Fibroblast of skin of right quadriceps (primary cell): ENCODE data around the gene COL27A1.

Source experiments
- DNase-seq: peaks from one replicate; pipeline ENCODE4 v3.0.0-alpha.2; 2013

COL27A1 gene

GRCh38 chr9:114249424-114250234, 94.3 kb downstream of the COL27A1 start:
- DNase-seq = no peak

GRCh38 chr9:114250235-114250568, 94.9 kb downstream of the COL27A1 start:
- DNase-seq = peak; percentile 94

- DNase-seq = no peak
Observed at GRCh38 chr9:114250648-114251047, 95.3 kb downstream of the COL27A1 start.

DNA sequence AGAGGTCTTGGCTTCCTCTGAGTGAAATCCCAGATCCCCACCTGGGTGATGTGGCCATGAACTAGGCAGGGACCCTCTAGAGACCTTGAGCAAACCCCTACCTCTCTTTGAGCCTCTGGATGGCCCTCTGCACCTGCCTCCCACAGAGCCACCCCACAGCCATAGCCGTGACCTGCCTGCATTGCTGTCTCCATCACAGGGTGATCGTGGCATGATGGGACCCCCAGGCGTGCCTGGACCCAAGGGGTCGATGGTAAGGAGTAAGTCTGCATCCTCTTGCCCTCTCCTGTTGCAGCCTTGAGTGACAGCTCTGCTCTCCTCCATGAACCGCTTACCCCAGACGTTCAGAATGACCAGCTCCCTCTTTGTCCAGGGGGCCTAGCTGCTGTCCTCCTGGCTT, 97.1 kb downstream of the COL27A1 start:
- DNase-seq = no peak

DNA sequence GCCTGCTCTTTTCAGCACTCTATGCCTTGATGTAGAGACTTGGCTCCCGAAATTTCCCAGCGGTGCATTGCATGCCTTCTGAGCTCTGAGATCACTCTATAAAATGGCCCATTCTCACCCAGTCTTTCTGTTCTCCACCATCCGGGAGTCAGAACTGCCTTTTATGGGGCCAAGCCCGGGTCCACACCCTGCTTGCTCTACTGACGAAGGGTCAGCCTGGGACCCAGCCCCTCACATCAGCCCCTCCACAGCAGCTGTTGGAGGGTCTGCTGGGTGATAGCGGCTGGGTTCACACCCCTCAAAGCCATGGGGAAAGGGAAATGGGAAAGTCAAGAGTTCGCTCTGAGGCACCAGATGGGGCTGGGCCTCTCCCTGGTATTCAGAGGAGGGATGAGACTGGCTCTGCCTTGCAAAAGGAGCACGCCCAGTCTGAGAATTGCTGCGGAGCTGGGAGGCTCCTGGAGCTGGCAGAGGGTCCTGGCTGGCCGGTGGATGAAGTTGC, 101.5 kb downstream of the COL27A1 start:
- no peak for DNase-seq

GRCh38 chr9:114258218-114258617, 102.9 kb downstream of the COL27A1 start:
- DNase-seq = no peak

GRCh38 chr9:114258866-114259797, 103.8 kb downstream of the COL27A1 start:
- no peak for DNase-seq

- peak; percentile 32 for DNase-seq
Observed at GRCh38 chr9:114259798-114260523, 104.6 kb downstream of the COL27A1 start.

- no peak for DNase-seq
Observed at GRCh38 chr9:114261026-114261425, 105.7 kb downstream of the COL27A1 start.

DNA sequence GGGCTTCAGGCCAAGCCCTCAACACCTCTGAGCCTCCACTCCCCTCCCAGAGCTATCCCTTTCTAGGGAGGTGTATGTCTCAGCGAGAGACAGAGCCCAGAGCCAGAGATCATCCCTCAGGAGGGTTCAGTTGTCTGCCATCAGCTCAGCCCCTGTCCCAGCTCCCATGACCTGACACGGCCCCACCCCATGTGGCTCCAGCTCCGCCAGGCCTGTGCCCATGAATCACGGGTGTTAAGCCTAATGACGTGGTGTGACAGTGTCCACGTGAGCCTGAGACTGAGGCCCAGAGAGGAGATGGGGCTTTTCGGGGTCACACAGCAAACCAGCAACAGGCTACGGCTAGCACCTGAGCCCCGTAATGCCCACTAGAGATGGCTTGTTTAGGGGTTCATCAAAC, 106.7 kb downstream of the COL27A1 start:
- DNase-seq = no peak

DNA sequence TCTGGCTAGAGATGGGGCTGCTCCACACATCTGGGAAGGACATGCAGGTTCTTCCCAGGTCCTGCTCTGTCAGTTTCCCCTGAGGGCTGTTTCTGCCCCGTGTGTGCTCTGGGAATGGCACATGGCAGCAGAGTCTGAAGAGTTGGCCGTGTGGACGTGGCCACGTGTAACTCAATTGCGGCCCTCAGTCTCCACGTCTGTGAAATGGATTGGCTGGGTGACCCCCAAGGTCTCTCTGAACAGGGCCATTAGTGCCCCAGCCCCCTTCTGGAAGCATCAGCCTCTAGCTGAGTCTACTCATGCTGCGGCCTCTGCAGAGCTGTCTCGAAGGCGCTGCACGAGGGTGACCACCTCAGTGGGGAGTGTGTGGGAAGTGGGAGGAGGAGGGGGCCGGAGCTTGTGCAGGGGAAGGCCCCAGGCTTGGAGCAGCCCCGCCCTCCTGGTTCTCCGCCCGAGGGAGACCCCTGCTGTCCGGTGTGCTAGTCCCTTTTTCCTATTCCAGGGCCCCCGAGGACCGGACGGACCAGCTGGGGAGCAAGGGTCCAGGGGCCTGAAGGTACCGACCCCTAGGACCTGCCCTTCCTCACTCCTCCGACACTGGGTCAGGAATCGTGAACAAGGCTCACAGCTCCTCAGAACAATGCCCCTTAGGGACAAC, 108.6 kb downstream of the COL27A1 start:
- no peak for DNase-seq

GRCh38 chr9:114264806-114265550, 109.6 kb downstream of the COL27A1 start:
- no peak for DNase-seq

- DNase-seq = peak; percentile 65
Observed at GRCh38 chr9:114266969-114267368, 111.6 kb downstream of the COL27A1 start.

- no peak for DNase-seq
Observed at GRCh38 chr9:114269023-114269422, 113.7 kb downstream of the COL27A1 start.

- DNase-seq = no peak
Observed at GRCh38 chr9:114270120-114270975, 115.0 kb downstream of the COL27A1 start.

DNA sequence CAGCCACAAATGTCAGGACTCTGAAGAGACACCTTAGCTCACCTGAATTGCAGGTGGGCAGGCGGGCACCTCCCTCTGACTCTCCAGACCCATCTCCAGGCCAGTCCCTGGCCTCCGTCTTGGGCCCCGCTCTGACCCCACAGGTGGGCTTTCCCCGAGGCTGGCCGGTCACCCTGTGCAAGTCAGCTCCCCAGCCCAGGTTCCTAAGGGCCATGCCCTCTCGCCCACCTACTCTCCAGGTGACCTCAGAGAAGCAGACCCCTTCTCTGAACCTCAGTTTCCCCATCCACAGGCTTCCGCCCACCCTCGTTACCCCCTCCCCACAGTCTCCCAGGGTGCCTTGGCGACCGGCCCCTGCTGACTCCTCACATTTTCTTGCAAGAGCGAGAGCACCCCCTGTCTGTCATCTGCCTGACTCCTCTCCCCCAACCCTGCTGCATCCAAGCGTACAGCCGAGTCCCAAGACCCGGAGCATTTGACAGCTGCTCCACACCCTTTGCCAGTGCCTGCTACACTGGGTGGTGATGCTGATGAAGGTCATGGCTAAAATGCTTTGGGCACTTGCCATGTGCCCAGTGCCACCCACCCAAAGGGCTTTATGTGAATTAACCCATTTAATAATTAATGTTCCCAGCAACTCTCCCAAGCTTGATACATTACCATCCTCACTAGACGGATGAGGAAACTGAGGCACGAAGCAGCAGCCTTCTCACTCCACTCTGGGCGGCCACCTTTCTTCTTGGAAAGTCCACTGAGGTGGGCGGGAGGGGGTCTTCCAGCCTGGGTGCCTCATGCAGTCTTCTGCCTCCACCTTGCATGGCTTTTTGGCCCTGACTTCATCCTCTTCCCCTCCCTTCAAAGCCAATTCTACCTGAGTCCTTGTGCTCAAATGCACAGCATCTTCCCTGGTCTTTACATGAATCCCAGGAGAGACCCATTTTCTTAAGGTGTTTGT, 116.5 kb downstream of the COL27A1 start:
- peak; percentile 56 for DNase-seq

- DNase-seq = no peak
Observed at GRCh38 chr9:114272739-114273431, 117.5 kb downstream of the COL27A1 start.

DNA sequence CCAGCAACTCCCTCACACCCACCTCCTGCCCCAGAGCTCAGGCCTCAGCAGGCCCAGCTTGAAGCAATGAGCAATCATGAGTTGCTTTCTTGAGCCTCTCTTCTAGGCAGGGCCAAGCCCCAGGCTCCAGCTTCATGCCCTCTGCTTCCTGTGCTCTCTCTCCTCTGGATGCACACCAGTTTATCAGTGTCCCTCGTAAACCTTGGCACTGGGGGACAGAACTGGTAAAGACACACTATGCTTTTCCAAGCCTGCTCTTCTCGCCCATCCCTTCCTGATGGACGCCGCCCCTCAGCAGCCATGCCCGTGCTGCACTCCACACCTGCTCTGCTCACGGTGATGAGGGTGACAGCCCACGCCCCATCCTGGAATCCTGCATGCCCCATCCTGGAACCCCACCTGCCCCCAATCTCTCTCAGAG, 118.1 kb downstream of the COL27A1 start:
- no peak for DNase-seq

- no peak for DNase-seq
Observed at GRCh38 chr9:114274217-114274616, 118.9 kb downstream of the COL27A1 start.
